ENCODE data around the gene EIF4A3.

Gene EIF4A3

DNA sequence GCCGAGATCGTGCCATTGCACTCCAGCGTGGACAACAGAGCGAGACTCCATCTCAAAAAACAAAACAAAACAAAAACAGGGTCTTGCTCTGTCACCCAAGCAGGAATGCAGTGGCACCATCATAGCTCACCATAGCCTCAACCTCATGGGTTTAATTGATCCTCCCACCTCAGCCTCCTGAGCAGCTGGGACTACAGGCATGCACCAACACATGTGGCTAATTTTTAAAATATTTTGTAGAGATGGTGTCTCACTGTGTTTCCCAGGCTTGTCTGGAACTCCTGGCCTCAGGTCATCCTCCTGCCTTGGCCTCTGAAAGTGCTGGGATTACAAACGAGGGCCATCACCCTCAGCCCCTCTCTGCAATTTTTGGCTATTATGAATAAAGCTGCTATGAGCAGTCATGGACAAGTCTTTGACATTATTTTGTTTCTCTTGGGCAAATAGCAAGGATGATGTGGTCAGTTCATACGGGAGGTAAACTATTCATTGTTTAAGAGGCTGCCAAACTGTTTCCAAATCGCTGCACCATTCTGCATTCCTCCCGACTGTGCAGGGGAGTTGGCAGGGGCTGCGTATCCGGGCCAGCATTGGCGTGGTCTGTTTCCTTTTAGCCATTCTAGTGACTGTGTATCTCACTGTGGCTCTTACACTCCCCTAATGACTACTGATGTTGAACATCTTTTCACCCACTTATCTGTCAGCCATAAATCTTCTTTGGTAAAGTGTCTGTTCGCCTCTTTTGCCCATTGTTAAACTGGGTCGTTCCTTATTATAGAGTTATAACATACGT lies 21.1 kb downstream of the EIF4A3 start:
- H3K4me3 ChIP-seq (ENCODE audit: low read depth in 1 of 2, low read length in 2 of 2) = no peak overlapping the region
- no peaks in the 10 kb centered on the region for H3K79me2 ChIP-seq (ENCODE audit: insufficient read depth, low read length)
- no peaks in the 10 kb centered on the region for H3K9me3 ChIP-seq (ENCODE audit: insufficient read depth, low read length, severe bottlenecking)
- no peaks in the 10 kb centered on the region for H4K20me1 ChIP-seq (ENCODE audit: insufficient read depth, low read length)
- H3K4me2 ChIP-seq (ENCODE audit: insufficient read depth, low read length) = no peak overlapping the region
- no peak overlapping the region for H3K9ac ChIP-seq (ENCODE audit: low read depth, low read length)
- no peak overlapping the region for H2AFZ ChIP-seq (ENCODE audit: low read depth, low read length)
- no peak overlapping the region for H3K27ac ChIP-seq (ENCODE audit: low read length)
- no peaks in the 10 kb centered on the region for H3K36me3 ChIP-seq (ENCODE audit: insufficient read depth, low read length)
- no peak for DNase-seq
- TF ChIP-seq, protein P1, sequence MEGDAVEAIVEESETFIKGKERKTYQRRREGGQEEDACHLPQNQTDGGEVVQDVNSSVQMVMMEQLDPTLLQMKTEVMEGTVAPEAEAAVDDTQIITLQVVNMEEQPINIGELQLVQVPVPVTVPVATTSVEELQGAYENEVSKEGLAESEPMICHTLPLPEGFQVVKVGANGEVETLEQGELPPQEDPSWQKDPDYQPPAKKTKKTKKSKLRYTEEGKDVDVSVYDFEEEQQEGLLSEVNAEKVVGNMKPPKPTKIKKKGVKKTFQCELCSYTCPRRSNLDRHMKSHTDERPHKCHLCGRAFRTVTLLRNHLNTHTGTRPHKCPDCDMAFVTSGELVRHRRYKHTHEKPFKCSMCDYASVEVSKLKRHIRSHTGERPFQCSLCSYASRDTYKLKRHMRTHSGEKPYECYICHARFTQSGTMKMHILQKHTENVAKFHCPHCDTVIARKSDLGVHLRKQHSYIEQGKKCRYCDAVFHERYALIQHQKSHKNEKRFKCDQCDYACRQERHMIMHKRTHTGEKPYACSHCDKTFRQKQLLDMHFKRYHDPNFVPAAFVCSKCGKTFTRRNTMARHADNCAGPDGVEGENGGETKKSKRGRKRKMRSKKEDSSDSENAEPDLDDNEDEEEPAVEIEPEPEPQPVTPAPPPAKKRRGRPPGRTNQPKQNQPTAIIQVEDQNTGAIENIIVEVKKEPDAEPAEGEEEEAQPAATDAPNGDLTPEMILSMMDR (IDR thresholded peaks at IDR 0.05; ENCODE audit: borderline replicate concordance, extremely low read depth, low read length, poor library complexity, severe bottlenecking) = no peak
- no peak for TF ChIP-seq EZH2 (IDR thresholded peaks at IDR 0.05; ENCODE audit: borderline replicate concordance, low read depth, low read length, severe bottlenecking)
- H3K27me3 ChIP-seq (ENCODE audit: insufficient read depth, low read length, poor library complexity) = peaks cover 4% of the 10 kb centered on the region
- no peaks in the 10 kb centered on the region for H3K4me1 ChIP-seq (ENCODE audit: insufficient read depth, low read length)
- ATAC-seq (ENCODE audit: insufficient read depth, low read depth) = no peak

DNA sequence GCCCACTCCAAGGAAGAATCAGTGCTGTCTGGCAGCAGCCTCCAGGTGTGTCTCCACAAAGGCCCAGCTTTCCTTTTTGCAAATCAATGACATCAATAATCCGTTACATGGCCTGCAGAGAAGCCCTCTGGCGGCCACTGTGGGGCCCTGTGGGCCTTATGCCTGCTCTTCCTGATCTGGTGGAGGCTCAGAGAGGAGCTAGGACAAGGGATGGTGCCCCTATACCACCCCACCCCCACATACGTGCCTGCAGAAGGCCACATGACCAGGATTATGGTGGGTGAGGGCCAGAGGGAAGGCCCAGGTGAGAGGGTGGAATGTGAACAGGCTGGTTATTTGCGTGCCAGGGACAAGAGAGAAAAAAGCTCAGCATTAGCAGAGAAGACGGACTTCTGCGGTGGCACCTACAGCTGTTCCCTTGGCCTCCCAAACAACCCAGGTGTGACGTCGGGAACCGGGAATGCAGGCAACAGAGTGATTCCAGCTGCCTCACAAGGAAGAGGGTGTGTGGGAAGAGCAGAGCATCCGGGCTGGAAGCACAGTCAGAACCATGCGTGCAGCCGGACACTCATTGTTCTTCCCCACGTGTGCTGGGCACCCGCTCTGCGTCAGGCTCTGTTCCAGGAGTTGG lies 22.5 kb downstream of the EIF4A3 start:
- ATAC-seq (ENCODE audit: insufficient read depth, low read depth) (peak; percentile 50; the same call in 2 of the 3 replicates), DNase-seq (no peak)
- no peaks in the 10 kb centered on the region for H3K79me2 ChIP-seq (ENCODE audit: insufficient read depth, low read length)
- H4K20me1 ChIP-seq (ENCODE audit: insufficient read depth, low read length) = no peaks in the 10 kb centered on the region
- no peak overlapping the region for H2AFZ ChIP-seq (ENCODE audit: low read depth, low read length)
- H3K27ac ChIP-seq (ENCODE audit: low read length) = no peak overlapping the region
- TF ChIP-seq EZH2 (IDR thresholded peaks at IDR 0.05; ENCODE audit: borderline replicate concordance, low read depth, low read length, severe bottlenecking) = no peak
- TF ChIP-seq, protein P1 (IDR thresholded peaks at IDR 0.05; ENCODE audit: borderline replicate concordance, extremely low read depth, low read length, poor library complexity, severe bottlenecking) = peak; percentile 8
- H3K27me3 ChIP-seq (ENCODE audit: insufficient read depth, low read length, poor library complexity) = peaks cover 4% of the 10 kb centered on the region
- no peak overlapping the region for H3K4me2 ChIP-seq (ENCODE audit: insufficient read depth, low read length)
- no peak overlapping the region for H3K9ac ChIP-seq (ENCODE audit: low read depth, low read length)
- H3K4me1 ChIP-seq (ENCODE audit: insufficient read depth, low read length) = no peaks in the 10 kb centered on the region
- no peak overlapping the region for H3K4me3 ChIP-seq (ENCODE audit: low read depth in 1 of 2, low read length in 2 of 2)
- no peaks in the 10 kb centered on the region for H3K36me3 ChIP-seq (ENCODE audit: insufficient read depth, low read length)
- no peaks in the 10 kb centered on the region for H3K9me3 ChIP-seq (ENCODE audit: insufficient read depth, low read length, severe bottlenecking)

DNA sequence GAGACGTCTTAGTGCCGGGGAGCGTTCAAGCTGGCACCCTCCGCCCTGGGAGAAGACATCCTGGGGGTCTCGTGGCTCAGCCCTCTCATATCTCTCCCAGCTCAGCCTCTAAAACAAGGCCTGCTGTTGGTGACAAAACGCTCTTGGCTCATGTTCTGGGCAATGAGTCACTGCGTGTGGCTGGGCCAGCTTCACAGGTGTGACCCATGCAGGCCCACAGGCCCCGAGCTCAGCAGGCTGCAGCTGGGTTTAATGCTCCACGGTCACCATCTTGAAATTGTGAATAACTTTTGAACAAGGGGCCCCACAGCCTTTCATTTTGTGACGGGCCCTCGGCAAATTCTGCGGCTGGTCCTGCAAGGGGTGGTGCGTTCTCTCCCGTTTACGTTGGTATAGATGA lies 23.1 kb downstream of the EIF4A3 start:
- ATAC-seq (ENCODE audit: insufficient read depth, low read depth) = no peak
- Histone ChIP-seq H3K9ac (ENCODE audit: low read depth, low read length) (no peak overlapping the region), H3K4me2 (ENCODE audit: insufficient read depth, low read length) (no peak overlapping the region), H3K9me3 (ENCODE audit: insufficient read depth, low read length, severe bottlenecking) (no peaks in the 10 kb centered on the region), H3K27me3 (ENCODE audit: insufficient read depth, low read length, poor library complexity) (peaks cover 4% of the 10 kb centered on the region), H3K27ac (ENCODE audit: low read length) (no peak overlapping the region), H3K4me3 (ENCODE audit: low read depth in 1 of 2, low read length in 2 of 2) (no peak overlapping the region), H3K79me2 (ENCODE audit: insufficient read depth, low read length) (no peaks in the 10 kb centered on the region), H4K20me1 (ENCODE audit: insufficient read depth, low read length) (no peaks in the 10 kb centered on the region), H2AFZ (ENCODE audit: low read depth, low read length) (no peak overlapping the region), H3K4me1 (ENCODE audit: insufficient read depth, low read length) (no peaks in the 10 kb centered on the region), H3K36me3 (ENCODE audit: insufficient read depth, low read length) (no peaks in the 10 kb centered on the region)
- DNase-seq = no peak
- no peak for TF ChIP-seq EZH2 (IDR thresholded peaks at IDR 0.05; ENCODE audit: borderline replicate concordance, low read depth, low read length, severe bottlenecking)
- TF ChIP-seq, protein P1 (IDR thresholded peaks at IDR 0.05; ENCODE audit: borderline replicate concordance, extremely low read depth, low read length, poor library complexity, severe bottlenecking) = no peak

All from DND-41 (cell line).